Prostate gland (tissue), 2 donors: ENCODE data around the gene CBY1.

ENCODE experiments used
- POLR2A ChIP-seq: fragments of 450-650 bp; IDR thresholded peaks from one replicate; pipeline ENCODE4 v1.6.1; 2016; ENCODE audit warnings: antibody characterized with exemption, mild to moderate bottlenecking
- POLR2AphosphoS5 ChIP-seq: sonication (generic); formaldehyde crosslinking; IDR thresholded peaks from one replicate; pipeline ENCODE4 v1.6.1; 2017; ENCODE audit warnings: antibody characterized with exemption
- TF ChIP-seq, protein P1 (sequence below), 4 experiments: fragments of 200-600 bp in 2 of 4; fragments of 450-650 bp in 2 of 4; sonication (generic) in 2 of 4; IDR thresholded peaks; 1 replicate in 3 of 4; 2 replicates in 1 of 4; pipeline ENCODE4 v1.5.1; 2016 to 2019; ENCODE audit warnings: antibody characterized with exemption in 4 of 4, mild to moderate bottlenecking in 2 of 4, moderate library complexity in 2 of 4

DNA sequence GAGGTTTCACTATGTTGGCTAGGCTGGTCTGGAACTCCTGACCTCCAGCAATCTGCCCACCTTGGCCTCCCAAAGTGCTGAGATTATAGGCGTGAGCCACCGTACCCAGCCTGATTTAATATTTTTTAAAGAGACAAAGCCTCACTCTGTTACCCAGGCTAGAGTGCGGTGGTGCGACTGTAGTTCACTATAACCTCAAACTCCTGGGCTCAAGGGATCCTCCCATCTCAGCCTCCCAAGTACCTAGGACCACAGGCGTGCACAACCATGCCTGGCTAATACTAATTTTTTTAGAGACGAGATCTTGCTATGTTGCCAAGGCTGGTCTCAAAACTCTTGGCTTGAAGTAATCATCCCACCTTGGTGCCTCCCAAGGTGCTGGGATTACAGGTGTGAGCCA, 62.8 kb downstream of the CBY1 start:
- TF ChIP-seq, protein P1, sequence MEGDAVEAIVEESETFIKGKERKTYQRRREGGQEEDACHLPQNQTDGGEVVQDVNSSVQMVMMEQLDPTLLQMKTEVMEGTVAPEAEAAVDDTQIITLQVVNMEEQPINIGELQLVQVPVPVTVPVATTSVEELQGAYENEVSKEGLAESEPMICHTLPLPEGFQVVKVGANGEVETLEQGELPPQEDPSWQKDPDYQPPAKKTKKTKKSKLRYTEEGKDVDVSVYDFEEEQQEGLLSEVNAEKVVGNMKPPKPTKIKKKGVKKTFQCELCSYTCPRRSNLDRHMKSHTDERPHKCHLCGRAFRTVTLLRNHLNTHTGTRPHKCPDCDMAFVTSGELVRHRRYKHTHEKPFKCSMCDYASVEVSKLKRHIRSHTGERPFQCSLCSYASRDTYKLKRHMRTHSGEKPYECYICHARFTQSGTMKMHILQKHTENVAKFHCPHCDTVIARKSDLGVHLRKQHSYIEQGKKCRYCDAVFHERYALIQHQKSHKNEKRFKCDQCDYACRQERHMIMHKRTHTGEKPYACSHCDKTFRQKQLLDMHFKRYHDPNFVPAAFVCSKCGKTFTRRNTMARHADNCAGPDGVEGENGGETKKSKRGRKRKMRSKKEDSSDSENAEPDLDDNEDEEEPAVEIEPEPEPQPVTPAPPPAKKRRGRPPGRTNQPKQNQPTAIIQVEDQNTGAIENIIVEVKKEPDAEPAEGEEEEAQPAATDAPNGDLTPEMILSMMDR (IDR thresholded peaks at IDR 0.05), result no peak
- TF ChIP-seq POLR2A (no peak), POLR2AphosphoS5 (no peak)
